BE2C (cell line): ENCODE results near the gene BCL11A.

ENCODE experiments used
- DNase-seq: peaks from one replicate; pipeline ENCODE4 v3.0.0-alpha.2; 2020
- H3K27me3 ChIP-seq: fragments of 250-450 bp; sonication (Bioruptor Pico); 2 replicates; pipeline ENCODE4 v1.5.1; 2020; ENCODE audit warnings: mild to moderate bottlenecking
- H3K36me3 ChIP-seq: fragments of 250-450 bp; sonication (Bioruptor Pico); 2 replicates; pipeline ENCODE4 v1.5.1; 2020; ENCODE audit warnings: mild to moderate bottlenecking
- H3K4me1 ChIP-seq: fragments of 250-450 bp; sonication (Bioruptor Pico); 2 replicates; pipeline ENCODE4 v1.5.1; 2020
- H3K4me3 ChIP-seq: 2 replicates; pipeline ENCODE4 v1.5.1; 2011; ENCODE audit warnings: low read depth, low read length
- H3K9me3 ChIP-seq: fragments of 250-450 bp; sonication (Bioruptor Pico); 2 replicates; pipeline ENCODE4 v1.5.1; 2020
- CTCF ChIP-seq: IDR thresholded peaks from 2 replicates; pipeline ENCODE4 v1.5.1; 2012; ENCODE audit warnings: mild to moderate bottlenecking, low read depth, low read length

BCL11A gene

GRCh38 chr2:60529136-60529784 lies 24.2 kb downstream of the BCL11A start:
- Histone ChIP-seq H3K27me3 (no peaks in the 10 kb centered on the region), H3K4me3 (no peak overlapping the region), H3K36me3 (no peaks in the 10 kb centered on the region), H3K9me3 (no peaks in the 10 kb centered on the region), H3K4me1 (peaks cover 8% of the 10 kb centered on the region)
- TF ChIP-seq CTCF: no peak
- no peak for DNase-seq

- no peak for DNase-seq
- Histone ChIP-seq H3K27me3 (no peaks in the 10 kb centered on the region), H3K4me3 (no peak overlapping the region), H3K4me1 (peaks cover 2% of the 10 kb centered on the region; the same call in 1 of the 2 replicates), H3K36me3 (no peaks in the 10 kb centered on the region), H3K9me3 (no peaks in the 10 kb centered on the region)
- no peak for TF ChIP-seq CTCF
Observed at GRCh38 chr2:60528281-60529020, 25.0 kb downstream of the BCL11A start.

GRCh38 chr2:60527762-60528161 lies 25.7 kb downstream of the BCL11A start:
- peaks cover 2% of the 10 kb centered on the region; the same call in 1 of the 2 replicates for H3K4me1 ChIP-seq
- H3K9me3 ChIP-seq: no peaks in the 10 kb centered on the region
- H3K4me3 ChIP-seq: no peak overlapping the region
- TF ChIP-seq CTCF: no peak
- H3K36me3 ChIP-seq: no peaks in the 10 kb centered on the region
- H3K27me3 ChIP-seq: no peaks in the 10 kb centered on the region
- no peak for DNase-seq

- H3K4me3 ChIP-seq: no peak overlapping the region
- H3K36me3 ChIP-seq: no peaks in the 10 kb centered on the region
- DNase-seq: no peak
- no peaks in the 10 kb centered on the region for H3K27me3 ChIP-seq
- H3K9me3 ChIP-seq: no peaks in the 10 kb centered on the region
- H3K4me1 ChIP-seq: peaks cover 2% of the 10 kb centered on the region; the same call in 1 of the 2 replicates
- no peak for TF ChIP-seq CTCF
Observed at GRCh38 chr2:60526623-60527022, 26.8 kb downstream of the BCL11A start.

- DNase-seq: no peak
- H3K9me3 ChIP-seq: no peaks in the 10 kb centered on the region
- H3K4me1 ChIP-seq: peaks cover 2% of the 10 kb centered on the region; the same call in 1 of the 2 replicates
- H3K4me3 ChIP-seq: no peak overlapping the region
- no peaks in the 10 kb centered on the region for H3K36me3 ChIP-seq
- no peak for TF ChIP-seq CTCF
- H3K27me3 ChIP-seq: no peaks in the 10 kb centered on the region
Observed at GRCh38 chr2:60525899-60526298, 27.6 kb downstream of the BCL11A start.

GRCh38 chr2:60524874-60525273 lies 28.6 kb downstream of the BCL11A start:
- TF ChIP-seq CTCF: no peak
- Histone ChIP-seq H3K9me3 (no peaks in the 10 kb centered on the region), H3K4me3 (no peak overlapping the region), H3K27me3 (no peaks in the 10 kb centered on the region), H3K36me3 (no peaks in the 10 kb centered on the region), H3K4me1 (0 out of 2 replicates have a peak, but pooled peaks cover 2% of the 10 kb centered on the region)
- no peak for DNase-seq
